ENCODE results near the gene GALNT15.

GRCh38 chr3:16187213-16187790 lies 12.8 kb downstream of the GALNT15 start:
- TF ChIP-seq, protein P1, sequence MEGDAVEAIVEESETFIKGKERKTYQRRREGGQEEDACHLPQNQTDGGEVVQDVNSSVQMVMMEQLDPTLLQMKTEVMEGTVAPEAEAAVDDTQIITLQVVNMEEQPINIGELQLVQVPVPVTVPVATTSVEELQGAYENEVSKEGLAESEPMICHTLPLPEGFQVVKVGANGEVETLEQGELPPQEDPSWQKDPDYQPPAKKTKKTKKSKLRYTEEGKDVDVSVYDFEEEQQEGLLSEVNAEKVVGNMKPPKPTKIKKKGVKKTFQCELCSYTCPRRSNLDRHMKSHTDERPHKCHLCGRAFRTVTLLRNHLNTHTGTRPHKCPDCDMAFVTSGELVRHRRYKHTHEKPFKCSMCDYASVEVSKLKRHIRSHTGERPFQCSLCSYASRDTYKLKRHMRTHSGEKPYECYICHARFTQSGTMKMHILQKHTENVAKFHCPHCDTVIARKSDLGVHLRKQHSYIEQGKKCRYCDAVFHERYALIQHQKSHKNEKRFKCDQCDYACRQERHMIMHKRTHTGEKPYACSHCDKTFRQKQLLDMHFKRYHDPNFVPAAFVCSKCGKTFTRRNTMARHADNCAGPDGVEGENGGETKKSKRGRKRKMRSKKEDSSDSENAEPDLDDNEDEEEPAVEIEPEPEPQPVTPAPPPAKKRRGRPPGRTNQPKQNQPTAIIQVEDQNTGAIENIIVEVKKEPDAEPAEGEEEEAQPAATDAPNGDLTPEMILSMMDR (IDR thresholded peaks at IDR 0.05), result no peak
- TF ChIP-seq POLR2A (IDR thresholded peaks at IDR 0.05), result no peak

Measured in Peyer's patch (tissue), 4 donors.